ENCODE measurements around the gene RNF34.

Gene RNF34

DNA sequence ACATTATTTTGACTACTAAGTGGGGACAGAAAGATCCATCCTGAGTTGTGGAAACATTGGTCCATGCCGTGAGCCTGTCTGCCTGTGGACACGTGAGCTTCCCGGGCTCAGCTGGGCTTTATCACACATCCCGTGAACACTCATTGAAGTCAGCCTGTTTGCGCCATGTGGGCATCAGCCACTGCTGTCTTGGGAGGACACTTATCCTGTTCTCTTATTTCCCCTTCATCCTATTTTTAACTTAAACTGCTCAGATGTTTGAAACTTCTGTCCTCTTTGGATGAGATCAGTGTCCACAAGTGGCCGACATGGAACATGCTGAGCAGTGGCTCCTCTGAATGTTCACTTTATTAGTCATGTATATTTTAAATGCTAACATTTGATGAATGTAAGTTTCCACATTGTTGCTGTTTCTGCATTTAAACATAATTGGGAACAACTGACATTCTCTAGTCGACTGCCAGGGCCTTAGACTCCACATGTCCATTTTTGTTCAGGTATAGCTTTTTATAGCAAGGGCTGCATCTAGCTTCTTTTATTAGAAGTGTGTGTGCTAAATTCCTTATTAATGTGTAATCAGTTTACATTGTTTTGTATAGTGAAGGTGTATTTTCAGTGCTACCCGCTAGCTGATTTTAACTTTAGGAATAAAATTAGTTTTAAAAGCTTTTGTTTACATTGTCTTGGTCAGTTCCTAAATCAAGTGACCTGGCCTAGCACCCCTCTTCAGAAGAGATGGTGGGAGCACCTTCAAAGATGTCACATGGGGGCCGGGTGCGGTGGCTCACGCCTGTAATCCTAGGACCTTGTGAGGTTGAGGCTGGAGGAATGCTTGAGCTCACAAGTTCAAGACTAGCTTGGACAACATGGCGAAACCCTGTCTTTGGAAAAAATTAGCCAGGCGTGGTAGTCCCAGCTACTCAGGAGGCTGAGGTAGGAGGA, 24.0 kb downstream of the RNF34 start:
- DNase-seq (ENCODE audit: low read depth) = no peak
- H3K4me3 ChIP-seq (replicated peaks; ENCODE audit: low read depth, low read length) = no peak overlapping the region
- no peak for TF ChIP-seq CTCF (IDR thresholded peaks at IDR 0.05; ENCODE audit: low read length, missing control alignments)

GRCh38 chr12:121424624-121424975, 24.7 kb downstream of the RNF34 start:
- H3K4me3 ChIP-seq (replicated peaks; ENCODE audit: low read depth, low read length) = no peak overlapping the region
- no peak for TF ChIP-seq CTCF (IDR thresholded peaks at IDR 0.05; ENCODE audit: low read length, missing control alignments)
- DNase-seq (ENCODE audit: low read depth) = no peak

DNA sequence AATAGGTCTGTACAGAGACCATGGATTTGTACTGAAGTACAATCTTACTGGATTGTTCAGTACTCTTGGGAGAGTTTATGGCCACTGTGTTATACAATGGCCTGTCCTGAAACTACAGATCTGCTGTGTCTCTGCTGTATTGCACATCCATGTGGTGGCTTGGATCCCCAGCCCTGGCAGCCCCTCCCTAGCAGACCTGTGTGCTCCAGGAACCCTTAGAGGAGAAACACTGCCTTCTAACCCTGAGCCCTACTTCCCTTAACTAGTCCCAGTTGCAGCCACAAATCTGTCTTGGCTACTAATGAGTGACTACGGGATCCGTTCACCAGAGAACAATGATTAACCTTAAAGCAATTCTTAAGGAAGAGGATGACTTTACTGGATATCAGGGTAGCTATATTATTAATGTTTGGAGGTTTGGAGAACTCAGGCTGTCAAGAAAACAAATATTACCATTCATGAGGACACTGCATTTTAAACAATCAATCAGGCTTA, 27.7 kb downstream of the RNF34 start:
- DNase-seq (ENCODE audit: low read depth) = no peak
- TF ChIP-seq CTCF (IDR thresholded peaks at IDR 0.05; ENCODE audit: low read length, missing control alignments) = no peak
- no peak overlapping the region for H3K4me3 ChIP-seq (replicated peaks; ENCODE audit: low read depth, low read length)

DNA sequence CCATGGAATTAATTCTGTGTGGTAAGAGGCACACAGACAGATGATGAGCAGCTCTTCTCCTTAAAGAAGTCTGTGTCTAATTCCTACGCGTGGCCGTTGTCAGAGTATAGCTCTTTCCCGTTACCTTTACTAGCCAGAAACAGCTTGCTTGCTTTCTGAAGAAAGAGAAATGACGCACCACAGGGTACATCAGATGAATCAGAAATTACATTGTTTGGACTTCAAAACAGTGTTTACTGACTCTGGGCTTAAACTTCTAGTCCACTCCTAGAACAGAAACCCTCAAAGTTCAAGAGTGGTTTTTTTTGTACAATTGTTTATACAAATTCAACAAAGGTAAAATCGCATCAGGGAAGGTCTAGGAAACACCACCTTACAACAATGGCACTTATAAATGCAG, 29.0 kb downstream of the RNF34 start:
- TF ChIP-seq CTCF (IDR thresholded peaks at IDR 0.05; ENCODE audit: low read length, missing control alignments) = no peak
- DNase-seq (ENCODE audit: low read depth) = no peak

GRCh38 chr12:121430833-121431415, 31.0 kb downstream of the RNF34 start:
- H3K4me3 ChIP-seq (replicated peaks; ENCODE audit: low read depth, low read length) = no peak overlapping the region
- TF ChIP-seq CTCF (IDR thresholded peaks at IDR 0.05; ENCODE audit: low read length, missing control alignments) = no peak
- DNase-seq (ENCODE audit: low read depth) = no peak

More for the DNA sequence above, 29.0 kb downstream of the RNF34 start:
- H3K4me3 ChIP-seq (replicated peaks; ENCODE audit: low read depth, low read length) = no peak overlapping the region

DNA sequence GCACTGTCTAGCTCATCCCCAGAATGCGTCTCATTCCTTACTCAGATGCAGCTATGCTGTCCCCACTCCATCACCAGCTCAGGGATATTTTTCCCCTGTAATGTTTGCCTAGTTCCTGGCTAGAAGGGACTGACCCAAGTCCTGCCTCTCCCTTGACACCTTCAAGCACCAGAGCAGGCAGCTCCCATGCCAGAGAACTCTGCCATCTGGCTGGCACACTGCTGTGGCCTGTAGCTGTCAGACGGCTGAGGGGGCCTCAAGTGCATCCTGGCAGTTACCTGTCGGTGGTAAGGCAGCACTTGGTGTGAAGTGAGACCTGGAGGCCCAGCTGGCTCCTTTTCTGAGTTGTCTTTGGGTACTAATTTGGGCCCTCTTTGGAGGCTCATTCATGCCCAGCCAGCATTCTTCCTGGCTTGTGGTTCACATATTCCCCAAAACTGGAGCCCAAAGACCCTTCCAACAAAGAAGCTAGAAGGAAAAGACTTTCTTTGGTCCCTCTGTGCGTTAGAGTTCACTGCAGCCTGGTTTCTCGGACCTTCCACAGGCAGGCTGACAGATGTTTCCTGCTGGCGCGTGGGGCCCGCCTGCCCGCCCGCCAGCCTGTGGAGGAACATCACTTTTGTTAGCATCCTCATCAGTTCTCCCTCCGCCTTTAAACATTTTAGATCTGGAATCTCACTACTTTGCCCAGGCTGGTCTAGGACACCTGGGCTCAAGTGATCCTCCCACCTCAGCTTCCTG, 33.0 kb downstream of the RNF34 start:
- no peak for TF ChIP-seq CTCF (IDR thresholded peaks at IDR 0.05; ENCODE audit: low read length, missing control alignments)
- DNase-seq (ENCODE audit: low read depth) = no peak
- no peak overlapping the region for H3K4me3 ChIP-seq (replicated peaks; ENCODE audit: low read depth, low read length)
